GM23338 (cell line): ENCODE measurements around the gene LSM14B. TPM values are rescaled to one million over a fixed set of nuclear protein-coding genes. Genes with fewer than 3 reads are reported as not detected.

Source experiments
- ATAC-seq: fragments of 200-7000 bp; cut with Tn5 transposase; 3 replicates; pipeline ENCODE4 v1.9.1; 2020
- DNase-seq: peaks from one replicate; pipeline ENCODE4 v3.0.0-alpha.2; 2015; ENCODE audit warnings: low spot score
- H2AFZ ChIP-seq: fragments of 200-600 bp; sonication (generic); 2 replicates; pipeline ENCODE4 v1.8.0; 2016; ENCODE audit warnings: antibody characterized with exemption, mild to moderate bottlenecking, moderate library complexity
- H3F3A ChIP-seq: fragments of 200-600 bp; sonication (generic); replicated peaks from 2 replicates; pipeline ENCODE4 v1.8.0; 2017; ENCODE audit warnings: antibody characterized with exemption, mixed run types, low read depth
- H3K27ac ChIP-seq: fragments of 200-600 bp; sonication (generic); 2 replicates; pipeline ENCODE4 v1.6.1; 2016; ENCODE audit warnings: low read depth
- H3K27me3 ChIP-seq: fragments of 200-600 bp; sonication (generic); 2 replicates; pipeline ENCODE4 v1.8.0; 2016; ENCODE audit warnings: mild to moderate bottlenecking, mixed run types, moderate library complexity; ENCODE audit not compliant: insufficient read depth
- H3K36me3 ChIP-seq: fragments of 200-600 bp; sonication (generic); 2 replicates; pipeline ENCODE4 v1.8.0; 2016; ENCODE audit warnings: mild to moderate bottlenecking; ENCODE audit not compliant: insufficient read depth
- H3K4me1 ChIP-seq: fragments of 200-600 bp; sonication (generic); 2 replicates; pipeline ENCODE4 v1.8.0; 2016; ENCODE audit warnings: mild to moderate bottlenecking, moderate library complexity; ENCODE audit not compliant: insufficient read depth
- H3K4me2 ChIP-seq: fragments of 200-600 bp; sonication (generic); 2 replicates; pipeline ENCODE4 v1.7.1; 2017; ENCODE audit warnings: mixed run types
- H3K4me3 ChIP-seq: fragments of 200-600 bp; sonication (generic); 2 replicates; pipeline ENCODE4 v1.6.1; 2016; ENCODE audit warnings: mixed run types
- H3K79me2 ChIP-seq: fragments of 200-600 bp; sonication (generic); replicated peaks from 2 replicates; pipeline ENCODE4 v1.8.0; 2017; ENCODE audit warnings: mild to moderate bottlenecking; ENCODE audit not compliant: insufficient read depth
- H3K9me2 ChIP-seq: fragments of 200-600 bp; sonication (generic); 2 replicates; pipeline ENCODE4 v1.8.0; 2017; ENCODE audit not compliant: insufficient read depth
- H4K20me1 ChIP-seq: fragments of 200-600 bp; sonication (generic); replicated peaks from 2 replicates; pipeline ENCODE4 v1.8.0; 2017; ENCODE audit warnings: mild to moderate bottlenecking; ENCODE audit not compliant: insufficient read depth
- H3K27ac Mint-ChIP-seq: 2 replicates; pipeline ENCODE4 v1.8.0; 2020; ENCODE audit warnings: inconsistent platforms, mild to moderate bottlenecking, moderate library complexity, mixed read lengths
- H3K27me3 Mint-ChIP-seq: 3 replicates; pipeline ENCODE4 v1.8.0; 2022; ENCODE audit warnings: low read depth, mild to moderate bottlenecking, moderate library complexity, mixed read lengths, inconsistent platforms; ENCODE audit not compliant: insufficient read depth, poor library complexity
- H3K36me3 Mint-ChIP-seq: 3 replicates; pipeline ENCODE4 v1.8.0; 2021; ENCODE audit warnings: low read depth, mild to moderate bottlenecking, inconsistent platforms, moderate library complexity, mixed read lengths
- H3K4me1 Mint-ChIP-seq: 3 replicates; pipeline ENCODE4 v1.8.0; 2020; ENCODE audit warnings: mild to moderate bottlenecking, inconsistent platforms, mixed read lengths
- H3K4me3 Mint-ChIP-seq: 3 replicates; pipeline ENCODE4 v1.8.0; 2021; ENCODE audit warnings: moderate library complexity, mild to moderate bottlenecking, inconsistent platforms, mixed read lengths
- H3K9me3 Mint-ChIP-seq: 3 replicates; pipeline ENCODE4 v1.8.0; 2020; ENCODE audit warnings: moderate library complexity, mild to moderate bottlenecking, inconsistent platforms, mixed read lengths
- CREB1 ChIP-seq: fragments of 250-450 bp; sonication (Bioruptor Pico); IDR thresholded peaks from 2 replicates; pipeline ENCODE4 v1.5.0; 2020; ENCODE audit warnings: low read depth, mild to moderate bottlenecking, moderate library complexity
- EZH2 ChIP-seq: fragments of 200-600 bp; sonication (generic); IDR thresholded peaks from one replicate; pipeline ENCODE4 v1.8.0; 2017; ENCODE audit warnings: antibody characterized with exemption, mild to moderate bottlenecking, low read depth; ENCODE audit not compliant: unreplicated experiment
- EZH2phosphoT487 ChIP-seq: fragments of 200-600 bp; sonication (generic); IDR thresholded peaks from one replicate; pipeline ENCODE4 v1.8.1; 2018; ENCODE audit warnings: antibody characterized with exemption; ENCODE audit not compliant: unreplicated experiment
- JUNB ChIP-seq: IDR thresholded peaks from one replicate; pipeline ENCODE4 v1.6.1; 2016; ENCODE audit warnings: antibody characterized with exemption; ENCODE audit not compliant: unreplicated experiment
- NANOG ChIP-seq: IDR thresholded peaks from 2 replicates; pipeline ENCODE4 v1.6.1; 2016; ENCODE audit warnings: antibody characterized with exemption, borderline replicate concordance
- POLR2AphosphoS5 ChIP-seq: IDR thresholded peaks from 2 replicates; pipeline ENCODE4 v1.6.1; 2016; ENCODE audit warnings: antibody characterized with exemption, low read depth
- STAT1 ChIP-seq: IDR thresholded peaks from one replicate; pipeline ENCODE4 v1.6.1; 2016; ENCODE audit warnings: antibody characterized with exemption; ENCODE audit not compliant: unreplicated experiment
- ZNF114 ChIP-seq: fragments of 250-450 bp; sonication (Bioruptor Pico); IDR thresholded peaks from 2 replicates; pipeline ENCODE4 v1.5.0; 2020; ENCODE audit warnings: mild to moderate bottlenecking, moderate library complexity
- ZNF331 ChIP-seq: fragments of 250-450 bp; sonication (Bioruptor Pico); IDR thresholded peaks from 2 replicates; pipeline ENCODE4 v1.5.0; 2020; ENCODE audit warnings: low read depth, mild to moderate bottlenecking, moderate library complexity
- polyA plus RNA-seq: library from polyadenylated mRNA; unstranded; fragments of >200 nt; fragmentation: Nextera tagmentation; extraction: Ambion mirVana; gene quantifications from 2 replicates; pipeline ENCODE4 v1.2.1, GENCODE V29; 2016
- total RNA-seq: library from RNA; depleted of rRNA; stranded (reverse); fragments of >200 nt; shearing (Covaris generic); gene quantifications from 2 replicates; pipeline ENCODE4 v1.2.3, GENCODE V29; 2014
- TF ChIP-seq, protein P1 (sequence below): fragments of 250-450 bp; sonication (Bioruptor Pico); IDR thresholded peaks from 2 replicates; pipeline ENCODE4 v1.5.0; 2020; ENCODE audit warnings: mild to moderate bottlenecking, moderate library complexity
- TF ChIP-seq, protein P2 (sequence below): IDR thresholded peaks from 2 replicates; pipeline ENCODE4 v1.6.1; 2016; ENCODE audit warnings: antibody characterized with exemption
- TF ChIP-seq, protein P3 (sequence below), 2 experiments: fragments of 200-600 bp in 1 of 2; sonication (generic) in 1 of 2; conservative IDR thresholded peaks; 2 replicates each; pipeline versions ENCODE4 v1.5.1 to v1.6.1; 2016 to 2017; ENCODE audit warnings: antibody characterized with exemption in 2 of 2, low read depth in 2 of 2, mild to moderate bottlenecking in 2 of 2, moderate library complexity in 1 of 2
- TF ChIP-seq, protein P4 (sequence below): IDR thresholded peaks from one replicate; pipeline ENCODE4 v1.6.1; 2018; ENCODE audit warnings: antibody characterized with exemption; ENCODE audit not compliant: unreplicated experiment

The LSM14B gene
- total and polyA plus RNA-seq, 2 experiments from 2014 or later = 9.6 to 55.7 TPM

DNA sequence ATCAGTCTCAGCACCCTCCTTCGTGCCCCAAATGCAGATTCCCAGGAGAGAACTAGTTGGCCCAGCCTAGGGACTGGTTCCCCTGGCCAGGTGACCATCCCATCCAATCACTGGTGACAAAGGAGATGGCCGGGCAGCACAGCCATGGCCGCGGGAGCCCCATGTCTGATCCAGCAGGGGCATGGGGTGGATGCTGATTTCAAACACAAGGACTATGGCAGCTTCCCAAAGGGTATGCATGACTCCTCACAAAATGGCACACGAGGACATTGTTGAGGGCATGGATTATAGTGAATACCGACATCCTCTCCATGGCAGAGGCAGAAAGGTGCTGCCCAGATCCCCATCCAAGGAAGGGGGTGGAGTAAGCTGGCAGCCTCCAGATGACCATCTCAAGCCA lies 9.9 kb upstream of the LSM14B start:
- Histone ChIP-seq H3K27ac (no peak overlapping the region), H3K4me2 (no peak overlapping the region), H3K79me2 (no peaks in the 10 kb centered on the region), H3K4me1 (no peaks in the 10 kb centered on the region; the same call in 1 of the 2 replicates), H3K36me3 (no peaks in the 10 kb centered on the region), H3K4me3 (no peak overlapping the region), H3K27me3 (no peaks in the 10 kb centered on the region), H3K9me2 (no peaks in the 10 kb centered on the region), H2AFZ (no peak overlapping the region), H4K20me1 (no peaks in the 10 kb centered on the region), H3F3A (no peaks in the 10 kb centered on the region)
- H3K36me3 Mint-ChIP-seq = peaks cover 13% of the 10 kb centered on the region; the same call in 2 of the 3 replicates
- TF ChIP-seq STAT1 (no peak), ZNF331 (CRISPR knock-in tag) (no peak), NANOG (no peak), EZH2 (no peak), POLR2AphosphoS5 (no peak), CREB1 (no peak), ZNF114 (CRISPR knock-in tag) (no peak), EZH2phosphoT487 (no peak), JUNB (no peak)
- TF ChIP-seq, protein P1, sequence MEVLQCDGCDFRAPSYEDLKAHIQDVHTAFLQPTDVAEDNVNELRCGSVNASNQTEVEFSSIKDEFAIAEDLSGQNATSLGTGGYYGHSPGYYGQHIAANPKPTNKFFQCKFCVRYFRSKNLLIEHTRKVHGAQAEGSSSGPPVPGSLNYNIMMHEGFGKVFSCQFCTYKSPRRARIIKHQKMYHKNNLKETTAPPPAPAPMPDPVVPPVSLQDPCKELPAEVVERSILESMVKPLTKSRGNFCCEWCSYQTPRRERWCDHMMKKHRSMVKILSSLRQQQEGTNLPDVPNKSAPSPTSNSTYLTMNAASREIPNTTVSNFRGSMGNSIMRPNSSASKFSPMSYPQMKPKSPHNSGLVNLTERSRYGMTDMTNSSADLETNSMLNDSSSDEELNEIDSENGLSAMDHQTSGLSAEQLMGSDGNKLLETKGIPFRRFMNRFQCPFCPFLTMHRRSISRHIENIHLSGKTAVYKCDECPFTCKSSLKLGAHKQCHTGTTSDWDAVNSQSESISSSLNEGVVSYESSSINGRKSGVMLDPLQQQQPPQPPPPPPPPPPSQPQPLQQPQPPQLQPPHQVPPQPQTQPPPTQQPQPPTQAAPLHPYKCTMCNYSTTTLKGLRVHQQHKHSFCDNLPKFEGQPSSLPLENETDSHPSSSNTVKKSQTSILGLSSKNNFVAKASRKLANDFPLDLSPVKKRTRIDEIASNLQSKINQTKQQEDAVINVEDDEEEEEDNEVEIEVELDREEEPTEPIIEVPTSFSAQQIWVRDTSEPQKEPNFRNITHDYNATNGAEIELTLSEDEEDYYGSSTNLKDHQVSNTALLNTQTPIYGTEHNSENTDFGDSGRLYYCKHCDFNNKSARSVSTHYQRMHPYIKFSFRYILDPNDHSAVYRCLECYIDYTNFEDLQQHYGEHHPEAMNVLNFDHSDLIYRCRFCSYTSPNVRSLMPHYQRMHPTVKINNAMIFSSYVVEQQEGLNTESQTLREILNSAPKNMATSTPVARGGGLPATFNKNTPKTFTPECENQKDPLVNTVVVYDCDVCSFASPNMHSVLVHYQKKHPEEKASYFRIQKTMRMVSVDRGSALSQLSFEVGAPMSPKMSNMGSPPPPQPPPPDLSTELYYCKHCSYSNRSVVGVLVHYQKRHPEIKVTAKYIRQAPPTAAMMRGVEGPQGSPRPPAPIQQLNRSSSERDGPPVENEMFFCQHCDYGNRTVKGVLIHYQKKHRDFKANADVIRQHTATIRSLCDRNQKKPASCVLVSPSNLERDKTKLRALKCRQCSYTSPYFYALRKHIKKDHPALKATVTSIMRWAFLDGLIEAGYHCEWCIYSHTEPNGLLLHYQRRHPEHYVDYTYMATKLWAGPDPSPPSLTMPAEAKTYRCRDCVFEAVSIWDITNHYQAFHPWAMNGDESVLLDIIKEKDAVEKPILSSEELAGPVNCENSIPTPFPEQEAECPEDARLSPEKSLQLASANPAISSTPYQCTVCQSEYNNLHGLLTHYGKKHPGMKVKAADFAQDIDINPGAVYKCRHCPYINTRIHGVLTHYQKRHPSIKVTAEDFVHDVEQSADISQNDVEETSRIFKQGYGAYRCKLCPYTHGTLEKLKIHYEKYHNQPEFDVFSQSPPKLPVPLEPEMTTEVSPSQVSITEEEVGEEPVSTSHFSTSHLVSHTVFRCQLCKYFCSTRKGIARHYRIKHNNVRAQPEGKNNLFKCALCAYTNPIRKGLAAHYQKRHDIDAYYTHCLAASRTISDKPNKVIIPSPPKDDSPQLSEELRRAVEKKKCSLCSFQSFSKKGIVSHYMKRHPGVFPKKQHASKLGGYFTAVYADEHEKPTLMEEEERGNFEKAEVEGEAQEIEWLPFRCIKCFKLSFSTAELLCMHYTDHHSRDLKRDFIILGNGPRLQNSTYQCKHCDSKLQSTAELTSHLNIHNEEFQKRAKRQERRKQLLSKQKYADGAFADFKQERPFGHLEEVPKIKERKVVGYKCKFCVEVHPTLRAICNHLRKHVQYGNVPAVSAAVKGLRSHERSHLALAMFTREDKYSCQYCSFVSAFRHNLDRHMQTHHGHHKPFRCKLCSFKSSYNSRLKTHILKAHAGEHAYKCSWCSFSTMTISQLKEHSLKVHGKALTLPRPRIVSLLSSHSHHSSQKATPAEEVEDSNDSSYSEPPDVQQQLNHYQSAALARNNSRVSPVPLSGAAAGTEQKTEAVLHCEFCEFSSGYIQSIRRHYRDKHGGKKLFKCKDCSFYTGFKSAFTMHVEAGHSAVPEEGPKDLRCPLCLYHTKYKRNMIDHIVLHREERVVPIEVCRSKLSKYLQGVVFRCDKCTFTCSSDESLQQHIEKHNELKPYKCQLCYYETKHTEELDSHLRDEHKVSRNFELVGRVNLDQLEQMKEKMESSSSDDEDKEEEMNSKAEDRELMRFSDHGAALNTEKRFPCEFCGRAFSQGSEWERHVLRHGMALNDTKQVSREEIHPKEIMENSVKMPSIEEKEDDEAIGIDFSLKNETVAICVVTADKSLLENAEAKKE (CRISPR knock-in tag) = no peak
- TF ChIP-seq, protein P2, sequence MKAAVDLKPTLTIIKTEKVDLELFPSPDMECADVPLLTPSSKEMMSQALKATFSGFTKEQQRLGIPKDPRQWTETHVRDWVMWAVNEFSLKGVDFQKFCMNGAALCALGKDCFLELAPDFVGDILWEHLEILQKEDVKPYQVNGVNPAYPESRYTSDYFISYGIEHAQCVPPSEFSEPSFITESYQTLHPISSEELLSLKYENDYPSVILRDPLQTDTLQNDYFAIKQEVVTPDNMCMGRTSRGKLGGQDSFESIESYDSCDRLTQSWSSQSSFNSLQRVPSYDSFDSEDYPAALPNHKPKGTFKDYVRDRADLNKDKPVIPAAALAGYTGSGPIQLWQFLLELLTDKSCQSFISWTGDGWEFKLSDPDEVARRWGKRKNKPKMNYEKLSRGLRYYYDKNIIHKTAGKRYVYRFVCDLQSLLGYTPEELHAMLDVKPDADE = no peak
- TF ChIP-seq, protein P3, sequence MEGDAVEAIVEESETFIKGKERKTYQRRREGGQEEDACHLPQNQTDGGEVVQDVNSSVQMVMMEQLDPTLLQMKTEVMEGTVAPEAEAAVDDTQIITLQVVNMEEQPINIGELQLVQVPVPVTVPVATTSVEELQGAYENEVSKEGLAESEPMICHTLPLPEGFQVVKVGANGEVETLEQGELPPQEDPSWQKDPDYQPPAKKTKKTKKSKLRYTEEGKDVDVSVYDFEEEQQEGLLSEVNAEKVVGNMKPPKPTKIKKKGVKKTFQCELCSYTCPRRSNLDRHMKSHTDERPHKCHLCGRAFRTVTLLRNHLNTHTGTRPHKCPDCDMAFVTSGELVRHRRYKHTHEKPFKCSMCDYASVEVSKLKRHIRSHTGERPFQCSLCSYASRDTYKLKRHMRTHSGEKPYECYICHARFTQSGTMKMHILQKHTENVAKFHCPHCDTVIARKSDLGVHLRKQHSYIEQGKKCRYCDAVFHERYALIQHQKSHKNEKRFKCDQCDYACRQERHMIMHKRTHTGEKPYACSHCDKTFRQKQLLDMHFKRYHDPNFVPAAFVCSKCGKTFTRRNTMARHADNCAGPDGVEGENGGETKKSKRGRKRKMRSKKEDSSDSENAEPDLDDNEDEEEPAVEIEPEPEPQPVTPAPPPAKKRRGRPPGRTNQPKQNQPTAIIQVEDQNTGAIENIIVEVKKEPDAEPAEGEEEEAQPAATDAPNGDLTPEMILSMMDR (conservative IDR thresholded peaks at IDR 0.05; ENCODE audit: low read depth in 2 of 2) = no peak
- TF ChIP-seq, protein P4, sequence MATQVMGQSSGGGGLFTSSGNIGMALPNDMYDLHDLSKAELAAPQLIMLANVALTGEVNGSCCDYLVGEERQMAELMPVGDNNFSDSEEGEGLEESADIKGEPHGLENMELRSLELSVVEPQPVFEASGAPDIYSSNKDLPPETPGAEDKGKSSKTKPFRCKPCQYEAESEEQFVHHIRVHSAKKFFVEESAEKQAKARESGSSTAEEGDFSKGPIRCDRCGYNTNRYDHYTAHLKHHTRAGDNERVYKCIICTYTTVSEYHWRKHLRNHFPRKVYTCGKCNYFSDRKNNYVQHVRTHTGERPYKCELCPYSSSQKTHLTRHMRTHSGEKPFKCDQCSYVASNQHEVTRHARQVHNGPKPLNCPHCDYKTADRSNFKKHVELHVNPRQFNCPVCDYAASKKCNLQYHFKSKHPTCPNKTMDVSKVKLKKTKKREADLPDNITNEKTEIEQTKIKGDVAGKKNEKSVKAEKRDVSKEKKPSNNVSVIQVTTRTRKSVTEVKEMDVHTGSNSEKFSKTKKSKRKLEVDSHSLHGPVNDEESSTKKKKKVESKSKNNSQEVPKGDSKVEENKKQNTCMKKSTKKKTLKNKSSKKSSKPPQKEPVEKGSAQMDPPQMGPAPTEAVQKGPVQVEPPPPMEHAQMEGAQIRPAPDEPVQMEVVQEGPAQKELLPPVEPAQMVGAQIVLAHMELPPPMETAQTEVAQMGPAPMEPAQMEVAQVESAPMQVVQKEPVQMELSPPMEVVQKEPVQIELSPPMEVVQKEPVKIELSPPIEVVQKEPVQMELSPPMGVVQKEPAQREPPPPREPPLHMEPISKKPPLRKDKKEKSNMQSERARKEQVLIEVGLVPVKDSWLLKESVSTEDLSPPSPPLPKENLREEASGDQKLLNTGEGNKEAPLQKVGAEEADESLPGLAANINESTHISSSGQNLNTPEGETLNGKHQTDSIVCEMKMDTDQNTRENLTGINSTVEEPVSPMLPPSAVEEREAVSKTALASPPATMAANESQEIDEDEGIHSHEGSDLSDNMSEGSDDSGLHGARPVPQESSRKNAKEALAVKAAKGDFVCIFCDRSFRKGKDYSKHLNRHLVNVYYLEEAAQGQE = no peak
- DNase-seq (no peak), ATAC-seq (no peak)
- H3K4me1 Mint-ChIP-seq = peaks cover 8% of the 10 kb centered on the region; the same call in 1 of the 3 replicates
- H3K27me3 Mint-ChIP-seq = peaks cover 8% of the 10 kb centered on the region
- H3K4me3 Mint-ChIP-seq = no peak overlapping the region
- no peak overlapping the region for H3K27ac Mint-ChIP-seq
- H3K9me3 Mint-ChIP-seq = peaks cover 46% of the 10 kb centered on the region
